Measurements from ENCODE around the gene ISYNA1.

ISYNA1 gene

DNA sequence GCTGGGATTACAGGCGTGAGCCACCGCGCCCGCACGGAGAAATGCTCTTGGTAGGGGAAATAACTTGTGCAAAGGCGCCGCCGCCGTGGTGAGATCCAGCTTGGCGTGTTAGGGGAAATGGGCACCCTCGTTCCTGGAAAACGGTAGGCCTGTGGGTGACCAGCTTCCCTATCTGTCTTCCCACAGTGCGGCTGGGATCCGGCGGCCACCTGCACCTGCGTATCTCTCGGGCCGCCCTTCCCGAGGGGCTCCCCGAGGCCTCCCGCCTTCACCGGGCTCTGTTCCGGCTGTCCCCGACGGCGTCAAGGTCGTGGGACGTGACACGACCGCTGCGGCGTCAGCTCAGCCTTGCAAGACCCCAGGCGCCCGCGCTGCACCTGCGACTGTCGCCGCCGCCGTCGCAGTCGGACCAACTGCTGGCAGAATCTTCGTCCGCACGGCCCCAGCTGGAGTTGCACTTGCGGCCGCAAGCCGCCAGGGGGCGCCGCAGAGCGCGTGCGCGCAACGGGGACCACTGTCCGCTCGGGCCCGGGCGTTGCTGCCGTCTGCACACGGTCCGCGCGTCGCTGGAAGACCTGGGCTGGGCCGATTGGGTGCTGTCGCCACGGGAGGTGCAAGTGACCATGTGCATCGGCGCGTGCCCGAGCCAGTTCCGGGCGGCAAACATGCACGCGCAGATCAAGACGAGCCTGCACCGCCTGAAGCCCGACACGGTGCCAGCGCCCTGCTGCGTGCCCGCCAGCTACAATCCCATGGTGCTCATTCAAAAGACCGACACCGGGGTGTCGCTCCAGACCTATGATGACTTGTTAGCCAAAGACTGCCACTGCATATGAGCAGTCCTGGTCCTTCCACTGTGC, 49.6 kb downstream of the ISYNA1 start:
- Histone ChIP-seq H3K4me3 (ENCODE audit: low read depth, low read length) (peak overlapping the region; percentile 78), H3K27me3 (replicated peaks) (no peaks in the 10 kb centered on the region), H3K27ac (no peak overlapping the region), H3K36me3 (replicated peaks) (peaks cover 20% of the 10 kb centered on the region)
- TF ChIP-seq, protein P1, sequence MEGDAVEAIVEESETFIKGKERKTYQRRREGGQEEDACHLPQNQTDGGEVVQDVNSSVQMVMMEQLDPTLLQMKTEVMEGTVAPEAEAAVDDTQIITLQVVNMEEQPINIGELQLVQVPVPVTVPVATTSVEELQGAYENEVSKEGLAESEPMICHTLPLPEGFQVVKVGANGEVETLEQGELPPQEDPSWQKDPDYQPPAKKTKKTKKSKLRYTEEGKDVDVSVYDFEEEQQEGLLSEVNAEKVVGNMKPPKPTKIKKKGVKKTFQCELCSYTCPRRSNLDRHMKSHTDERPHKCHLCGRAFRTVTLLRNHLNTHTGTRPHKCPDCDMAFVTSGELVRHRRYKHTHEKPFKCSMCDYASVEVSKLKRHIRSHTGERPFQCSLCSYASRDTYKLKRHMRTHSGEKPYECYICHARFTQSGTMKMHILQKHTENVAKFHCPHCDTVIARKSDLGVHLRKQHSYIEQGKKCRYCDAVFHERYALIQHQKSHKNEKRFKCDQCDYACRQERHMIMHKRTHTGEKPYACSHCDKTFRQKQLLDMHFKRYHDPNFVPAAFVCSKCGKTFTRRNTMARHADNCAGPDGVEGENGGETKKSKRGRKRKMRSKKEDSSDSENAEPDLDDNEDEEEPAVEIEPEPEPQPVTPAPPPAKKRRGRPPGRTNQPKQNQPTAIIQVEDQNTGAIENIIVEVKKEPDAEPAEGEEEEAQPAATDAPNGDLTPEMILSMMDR (IDR thresholded peaks at IDR 0.05; ENCODE audit: low read depth, low read length, missing control alignments) = peak; percentile 73
- in situ Hi-C loops (cut with HindIII; ENCODE audit: low pct_ligation_motif_present, low sequenced_read_pairs) = no loop called here
- no peak for DNase-seq

DNA sequence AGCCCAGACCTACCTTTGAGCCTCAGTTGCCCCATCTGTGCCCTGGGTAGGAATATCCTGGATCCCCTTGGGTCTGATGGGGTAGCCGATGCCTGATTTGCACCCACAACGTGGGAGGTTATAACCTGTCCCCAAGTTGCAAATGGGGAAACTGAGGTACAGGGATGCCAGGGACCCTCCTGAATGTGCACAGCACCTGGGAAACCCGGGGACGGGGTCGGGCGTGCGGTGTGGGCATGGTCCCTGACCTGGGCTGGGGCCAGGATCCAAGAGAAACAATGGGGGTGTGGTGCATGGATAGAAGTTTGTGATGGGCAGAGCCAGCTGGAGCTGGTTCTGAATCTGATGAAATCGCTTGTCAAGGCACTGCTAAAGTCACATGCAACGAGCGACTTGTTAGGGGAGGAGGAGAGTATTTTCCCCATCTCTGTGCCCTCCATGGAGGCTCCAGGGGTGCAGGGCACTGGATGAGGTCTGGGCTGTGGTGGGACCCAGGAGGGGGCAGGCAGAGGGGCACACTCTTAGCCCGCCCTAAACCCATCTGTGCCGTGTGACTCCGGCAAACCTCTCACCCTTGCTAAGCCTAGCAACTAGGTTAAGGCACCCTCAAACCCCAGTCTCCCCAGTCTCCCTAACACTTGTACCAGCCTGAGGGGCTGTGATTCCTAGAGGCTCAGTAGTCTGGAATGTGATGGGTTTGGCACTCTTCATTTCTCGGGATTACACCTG, 51.2 kb downstream of the ISYNA1 start:
- H3K27me3 ChIP-seq (replicated peaks) = no peaks in the 10 kb centered on the region
- DNase-seq = no peak
- H3K36me3 ChIP-seq (replicated peaks) = peaks cover 20% of the 10 kb centered on the region
- H3K4me3 ChIP-seq (ENCODE audit: low read depth, low read length) = peak overlapping the region; percentile 78
- H3K27ac ChIP-seq = no peak overlapping the region
- in situ Hi-C loops (cut with HindIII; ENCODE audit: low pct_ligation_motif_present, low sequenced_read_pairs) = no loop called here
- TF ChIP-seq, protein P1 (IDR thresholded peaks at IDR 0.05; ENCODE audit: low read depth, low read length, missing control alignments) = no peak

DNA sequence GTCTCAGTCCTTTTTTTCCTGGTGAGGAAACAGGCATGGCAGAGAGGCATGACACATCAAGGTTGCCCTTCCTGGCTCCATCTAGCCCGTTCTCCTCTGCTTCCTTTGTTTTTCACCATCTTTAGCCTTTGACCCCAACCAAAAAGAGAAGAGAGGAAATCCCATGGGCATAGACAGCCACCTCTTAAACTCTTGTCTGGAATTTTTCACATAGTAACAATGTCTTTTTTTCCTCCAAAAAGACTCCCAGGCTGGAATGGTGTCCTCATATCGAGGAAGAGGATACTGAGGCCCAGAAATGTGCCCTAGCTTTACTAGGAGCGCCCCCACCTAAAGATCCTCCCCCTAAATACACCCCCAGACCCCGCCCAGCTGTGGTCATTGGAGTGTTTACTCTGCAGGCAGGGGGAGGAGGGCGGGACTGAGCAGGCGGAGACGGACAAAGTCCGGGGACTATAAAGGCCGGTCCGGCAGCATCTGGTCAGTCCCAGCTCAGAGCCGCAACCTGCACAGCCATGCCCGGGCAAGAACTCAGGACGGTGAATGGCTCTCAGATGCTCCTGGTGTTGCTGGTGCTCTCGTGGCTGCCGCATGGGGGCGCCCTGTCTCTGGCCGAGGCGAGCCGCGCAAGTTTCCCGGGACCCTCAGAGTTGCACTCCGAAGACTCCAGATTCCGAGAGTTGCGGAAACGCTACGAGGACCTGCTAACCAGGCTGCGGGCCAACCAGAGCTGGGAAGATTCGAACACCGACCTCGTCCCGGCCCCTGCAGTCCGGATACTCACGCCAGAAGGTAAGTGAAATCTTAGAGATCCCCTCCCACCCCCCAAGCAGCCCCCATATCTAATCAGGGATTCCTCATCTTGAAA, 52.0 kb downstream of the ISYNA1 start, which contains the start of gene GDF15:
GDF15 (plus strand) TSS at position 484 of the 868 bp plus-strand sequence; CDS start at position 516, 32 bp downstream.
- Histone ChIP-seq H3K27ac (no peak within 1 kb of the TSS), H3K4me3 (ENCODE audit: low read depth, low read length) (peak within 1 kb of the TSS; percentile 78)
- in situ Hi-C loops (cut with HindIII; ENCODE audit: low pct_ligation_motif_present, low sequenced_read_pairs) = no loop called here

DNA sequence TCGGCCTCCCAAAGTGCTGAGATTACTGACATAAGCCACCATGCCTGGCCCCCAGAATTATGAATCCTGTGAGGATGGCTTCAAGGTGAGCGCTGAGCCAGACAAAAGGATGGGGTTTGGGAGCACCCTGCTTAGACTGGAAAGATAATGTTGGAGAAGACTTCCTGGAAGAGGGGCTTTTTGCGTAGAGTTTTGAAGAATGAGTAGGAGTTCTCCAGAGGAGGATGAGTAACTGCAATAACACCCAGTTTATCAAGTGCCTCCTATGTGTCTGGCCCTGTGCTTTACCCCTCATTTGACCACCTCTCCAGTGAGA, 52.6 kb downstream of the ISYNA1 start:
- Histone ChIP-seq H3K27ac (no peak overlapping the region), H3K27me3 (replicated peaks) (no peaks in the 10 kb centered on the region), H3K4me3 (ENCODE audit: low read depth, low read length) (no peak overlapping the region), H3K36me3 (replicated peaks) (peaks cover 20% of the 10 kb centered on the region)
- in situ Hi-C loops (cut with HindIII; ENCODE audit: low pct_ligation_motif_present, low sequenced_read_pairs) = no loop called here
- no peak for DNase-seq
- TF ChIP-seq, protein P1 (IDR thresholded peaks at IDR 0.05; ENCODE audit: low read depth, low read length, missing control alignments) = no peak

More for the DNA sequence above, 52.0 kb downstream of the ISYNA1 start, which contains the start of gene GDF15:
- DNase-seq = peak; percentile 91
- TF ChIP-seq, protein P1 (IDR thresholded peaks at IDR 0.05; ENCODE audit: low read depth, low read length, missing control alignments) = peak; percentile 85
- H3K36me3 ChIP-seq (replicated peaks) = peaks cover 20% of the 10 kb centered on the region
- H3K27me3 ChIP-seq (replicated peaks) = no peaks in the 10 kb centered on the region

DNA sequence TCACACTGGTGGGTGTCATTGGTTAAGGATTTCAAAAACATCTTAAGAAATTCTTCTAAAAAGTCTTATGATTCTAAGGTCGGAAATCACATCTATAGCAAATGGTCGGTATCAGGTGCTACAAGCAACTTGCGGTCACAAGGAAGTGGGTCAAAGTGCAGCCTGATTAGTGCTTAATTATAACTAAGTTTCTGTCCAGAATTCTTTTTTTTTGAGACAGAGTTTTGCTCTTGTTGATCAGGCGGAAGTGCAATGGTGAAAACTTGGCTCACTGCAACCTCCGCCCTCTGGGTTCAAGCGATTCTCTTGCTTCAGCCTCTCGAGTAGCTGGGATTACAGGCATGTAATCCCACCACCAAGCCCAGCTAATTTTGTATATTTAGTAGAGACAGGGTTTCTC, 53.2 kb downstream of the ISYNA1 start:
- Histone ChIP-seq H3K4me3 (ENCODE audit: low read depth, low read length) (no peak overlapping the region), H3K27me3 (replicated peaks) (no peaks in the 10 kb centered on the region), H3K27ac (no peak overlapping the region), H3K36me3 (replicated peaks) (peaks cover 18% of the 10 kb centered on the region)
- in situ Hi-C loops (cut with HindIII; ENCODE audit: low pct_ligation_motif_present, low sequenced_read_pairs) = no loop called here
- no peak for DNase-seq
- TF ChIP-seq, protein P1 (IDR thresholded peaks at IDR 0.05; ENCODE audit: low read depth, low read length, missing control alignments) = no peak

Measured in brain microvascular endothelial cell (primary cell).